T follicular helper cell (primary cell): ENCODE measurements around the gene HOXA2.

Experiments used
- DNase-seq: peaks from one replicate; pipeline ENCODE4 v3.0.0-alpha.2; 2020; ENCODE audit warnings: low read depth

The HOXA2 gene

GRCh38 chr7:27078616-27079233, 23.8 kb downstream of the HOXA2 start:
- DNase-seq = no peak

- DNase-seq = no peak
These were observed 29.4 kb downstream of the HOXA2 start for GRCh38 chr7:27073076-27073475.

- no peak for DNase-seq
These were observed 30.7 kb downstream of the HOXA2 start for GRCh38 chr7:27071622-27072390.

- DNase-seq = no peak
These were observed 34.2 kb downstream of the HOXA2 start for GRCh38 chr7:27068259-27068658.

GRCh38 chr7:27066148-27066547, 36.3 kb downstream of the HOXA2 start:
- no peak for DNase-seq

GRCh38 chr7:27065709-27066108, 36.8 kb downstream of the HOXA2 start:
- DNase-seq = no peak

- no peak for DNase-seq
These were observed 37.8 kb downstream of the HOXA2 start for GRCh38 chr7:27064661-27065060.

- DNase-seq = no peak
These were observed 38.3 kb downstream of the HOXA2 start for GRCh38 chr7:27064159-27064558.

- DNase-seq = no peak
These were observed 39.5 kb downstream of the HOXA2 start for GRCh38 chr7:27062946-27063345.

GRCh38 chr7:27053153-27053552, 49.3 kb downstream of the HOXA2 start:
- DNase-seq = no peak

GRCh38 chr7:27051451-27051850, 51.0 kb downstream of the HOXA2 start:
- no peak for DNase-seq
